ENCODE data around the gene RNF180. TPM values are rescaled to one million over a fixed set of nuclear protein-coding genes. Genes with fewer than 3 reads are reported as not detected.

The RNF180 gene
- total and polyA plus RNA-seq, 8 donors = 9.7 to 14.6 (median 12.2) TPM

DNA sequence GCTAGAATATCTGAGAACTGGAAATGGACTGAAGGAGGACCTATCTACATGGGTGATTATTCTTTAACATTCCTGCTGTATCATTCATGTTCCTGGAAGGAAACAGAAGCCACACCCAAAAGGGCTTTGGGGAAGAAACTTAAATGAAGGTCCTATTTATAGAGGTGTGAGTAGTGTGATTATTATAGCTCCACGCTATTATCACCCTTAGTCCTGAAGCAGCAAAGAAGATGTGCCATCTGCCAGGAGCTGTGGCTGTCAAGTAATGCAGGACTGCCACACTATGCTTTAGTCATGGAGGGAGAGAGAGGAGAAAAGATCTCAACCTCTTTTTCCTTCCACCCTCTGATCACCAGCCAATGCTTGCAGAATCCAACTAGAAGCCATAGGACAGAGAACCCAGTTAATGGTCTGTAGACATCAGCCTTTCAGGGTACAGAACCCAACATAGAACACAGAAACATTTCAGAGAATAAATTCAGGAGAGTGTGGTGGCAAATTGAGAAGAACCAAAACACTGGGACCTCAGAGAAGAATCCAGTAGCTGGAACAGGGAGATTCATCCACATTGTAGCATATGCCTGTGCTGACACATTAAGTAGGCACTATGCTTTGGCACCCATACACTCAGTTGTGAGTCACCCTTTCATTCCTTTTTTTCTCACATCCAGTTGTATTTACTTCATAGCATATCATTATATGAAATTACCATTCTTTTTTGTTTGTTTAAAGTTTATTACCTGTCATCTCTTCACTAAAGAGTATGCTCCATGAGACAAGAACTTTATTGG is 21.0 kb upstream of the RNF180 start:
- TF ChIP-seq, protein P1, sequence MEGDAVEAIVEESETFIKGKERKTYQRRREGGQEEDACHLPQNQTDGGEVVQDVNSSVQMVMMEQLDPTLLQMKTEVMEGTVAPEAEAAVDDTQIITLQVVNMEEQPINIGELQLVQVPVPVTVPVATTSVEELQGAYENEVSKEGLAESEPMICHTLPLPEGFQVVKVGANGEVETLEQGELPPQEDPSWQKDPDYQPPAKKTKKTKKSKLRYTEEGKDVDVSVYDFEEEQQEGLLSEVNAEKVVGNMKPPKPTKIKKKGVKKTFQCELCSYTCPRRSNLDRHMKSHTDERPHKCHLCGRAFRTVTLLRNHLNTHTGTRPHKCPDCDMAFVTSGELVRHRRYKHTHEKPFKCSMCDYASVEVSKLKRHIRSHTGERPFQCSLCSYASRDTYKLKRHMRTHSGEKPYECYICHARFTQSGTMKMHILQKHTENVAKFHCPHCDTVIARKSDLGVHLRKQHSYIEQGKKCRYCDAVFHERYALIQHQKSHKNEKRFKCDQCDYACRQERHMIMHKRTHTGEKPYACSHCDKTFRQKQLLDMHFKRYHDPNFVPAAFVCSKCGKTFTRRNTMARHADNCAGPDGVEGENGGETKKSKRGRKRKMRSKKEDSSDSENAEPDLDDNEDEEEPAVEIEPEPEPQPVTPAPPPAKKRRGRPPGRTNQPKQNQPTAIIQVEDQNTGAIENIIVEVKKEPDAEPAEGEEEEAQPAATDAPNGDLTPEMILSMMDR (IDR thresholded peaks at IDR 0.05) = no peak
- DNase-seq (peak in 1 of 4 donors; percentile 67), ATAC-seq (peak; percentile 33)
- no peak overlapping the region for H3K27ac ChIP-seq
- intact Hi-C loops (cut with DNase I) = loop anchor here in 1 of 2 donors (10.0 kb wide), 1 partner anchor 460 kb away; no protein-coding TSS in a partner anchor
- no peak overlapping the region for H3K4me3 ChIP-seq
- no peaks in the 10 kb centered on the region for H3K27me3 ChIP-seq
- H3K9me3 ChIP-seq = no peaks in the 10 kb centered on the region
- no peaks in the 10 kb centered on the region for H3K4me1 ChIP-seq
- H3K36me3 ChIP-seq = no peaks in the 10 kb centered on the region

DNA sequence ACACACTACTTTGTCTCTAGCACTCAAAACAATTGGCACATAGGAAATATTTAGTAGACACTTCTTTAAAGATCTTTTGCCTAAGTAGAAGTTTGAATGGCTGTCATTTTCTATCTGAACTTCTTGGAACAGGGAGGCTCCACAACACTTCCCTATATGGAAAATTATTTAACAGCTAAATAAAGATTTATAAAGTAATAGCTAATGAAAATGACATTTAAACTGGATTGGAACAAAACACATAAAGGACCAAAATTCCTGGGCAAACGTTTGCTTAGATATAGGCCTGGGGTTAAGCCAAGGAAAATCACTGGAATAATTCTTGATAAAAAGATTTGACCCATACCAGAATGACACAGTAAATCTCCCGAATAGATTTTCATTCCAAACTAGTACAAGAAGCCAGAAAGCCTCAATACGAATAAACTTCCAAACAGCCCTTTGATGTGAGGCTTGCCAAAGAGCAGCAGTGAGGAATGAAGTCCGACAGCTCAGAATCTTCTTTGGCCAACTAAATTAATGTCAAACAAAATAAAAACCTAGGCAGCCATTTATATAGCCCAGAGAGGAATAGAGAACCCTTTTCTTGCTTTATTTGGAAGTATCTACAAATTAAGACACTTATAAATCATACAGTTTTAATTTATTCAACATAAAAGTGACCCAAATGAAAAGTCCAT is 20.3 kb upstream of the RNF180 start:
- no peaks in the 10 kb centered on the region for H3K4me1 ChIP-seq
- ATAC-seq (peak; percentile 10), DNase-seq (peak in 2 of 4 donors; percentile 76 to 77)
- H3K9me3 ChIP-seq = no peaks in the 10 kb centered on the region
- intact Hi-C loops (cut with DNase I) = loop anchor here in 1 of 2 donors (10.0 kb wide), 1 partner anchor 459 kb away; no protein-coding TSS in a partner anchor
- no peak overlapping the region for H3K27ac ChIP-seq
- H3K4me3 ChIP-seq = no peak overlapping the region
- TF ChIP-seq, protein P1 (IDR thresholded peaks at IDR 0.05) = no peak
- no peaks in the 10 kb centered on the region for H3K36me3 ChIP-seq
- H3K27me3 ChIP-seq = no peaks in the 10 kb centered on the region

DNA sequence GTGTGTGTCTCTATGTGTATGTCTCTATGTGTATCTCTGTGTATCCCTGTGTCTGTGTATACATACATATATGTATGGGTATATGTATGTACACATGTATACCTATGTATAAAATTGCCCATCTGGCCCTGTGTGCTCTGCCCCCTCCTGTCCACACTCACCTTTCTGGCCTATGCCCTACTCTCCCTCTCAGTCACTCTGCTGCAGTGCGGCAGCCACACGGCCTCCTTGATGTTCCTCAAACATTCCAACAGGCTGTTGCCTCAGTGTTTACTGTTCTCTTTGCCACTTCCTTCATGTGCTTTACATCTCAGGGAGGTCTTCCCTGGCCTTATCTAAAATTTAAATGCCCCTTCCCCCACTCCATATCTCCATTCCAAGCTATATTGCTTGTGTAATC is 18.3 kb upstream of the RNF180 start:
- DNase-seq (no peak), ATAC-seq (peak; percentile 71)
- Histone ChIP-seq H3K4me1 (no peaks in the 10 kb centered on the region), H3K27ac (no peak overlapping the region), H3K36me3 (no peaks in the 10 kb centered on the region), H3K9me3 (no peaks in the 10 kb centered on the region), H3K4me3 (no peak overlapping the region), H3K27me3 (no peaks in the 10 kb centered on the region)
- TF ChIP-seq, protein P1 (IDR thresholded peaks at IDR 0.05) = no peak
- intact Hi-C loops (cut with DNase I) = loop anchor here in 1 of 2 donors (10.0 kb wide), 1 partner anchor 457 kb away; no protein-coding TSS in a partner anchor

DNA sequence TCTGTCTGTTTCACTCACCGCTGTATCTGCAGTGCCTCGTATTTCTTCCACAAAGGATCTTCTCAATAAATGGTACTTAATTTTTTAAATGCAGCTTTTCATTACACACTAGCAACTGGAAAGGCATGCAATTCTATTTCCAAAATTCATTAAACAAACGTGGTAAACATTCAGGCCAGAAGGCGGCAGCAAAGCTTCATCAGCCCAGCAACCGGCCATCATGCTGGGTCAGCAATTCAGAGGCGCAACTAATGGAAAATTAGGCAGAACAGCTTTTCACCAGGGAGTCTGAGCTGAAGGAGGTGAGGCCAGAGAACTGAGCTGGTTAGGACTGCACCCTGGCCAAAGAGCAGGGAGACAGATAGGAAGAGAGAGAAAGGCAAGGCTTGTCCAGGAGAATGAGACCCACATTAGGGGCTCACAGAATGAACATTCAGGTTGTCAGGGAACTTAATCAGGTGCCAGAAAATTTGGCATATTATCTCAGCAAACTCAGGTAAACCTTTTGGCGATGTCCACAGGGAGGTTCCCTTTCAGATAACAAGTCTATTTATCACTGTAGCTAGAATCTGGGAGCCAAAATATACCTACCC is 17.7 kb upstream of the RNF180 start:
- Histone ChIP-seq H3K4me1 (no peaks in the 10 kb centered on the region), H3K27me3 (no peaks in the 10 kb centered on the region), H3K27ac (no peak overlapping the region), H3K4me3 (no peak overlapping the region), H3K36me3 (no peaks in the 10 kb centered on the region), H3K9me3 (no peaks in the 10 kb centered on the region)
- ATAC-seq (peak; percentile 84), DNase-seq (peak; percentile 31 to 79 (median 66))
- TF ChIP-seq, protein P1 (IDR thresholded peaks at IDR 0.05) = peak; percentile 23 to 59
- intact Hi-C loops (cut with DNase I) = loop anchor here in 1 of 2 donors (10.0 kb wide), 1 partner anchor 457 kb away; no protein-coding TSS in a partner anchor

All from left lung (tissue), 10 donors.